HepG2 (cell line): ENCODE results near the gene COMT.

Experiments
- CBFB ChIP-seq: sonication (generic); formaldehyde crosslinking; IDR thresholded peaks from 2 replicates; pipeline ENCODE4 v1.4.0; 2020; ENCODE audit warnings: missing genetic modification reagents
- CHD4 ChIP-seq: fragments of 200-600 bp; sonication (generic); IDR thresholded peaks from 2 replicates; pipeline ENCODE4 v1.7.0; 2017; ENCODE audit warnings: mild to moderate bottlenecking, low read length, borderline replicate concordance
- EZH2 ChIP-seq: conservative IDR thresholded peaks from 2 replicates; pipeline ENCODE4 v1.6.1; 2012; ENCODE audit warnings: mild to moderate bottlenecking, low read depth, low read length, moderate library complexity
- KDM1A ChIP-seq: IDR thresholded peaks from 2 replicates; pipeline ENCODE4 v1.6.1; 2016; ENCODE audit warnings: missing compliant biosample characterization
- KLF16 ChIP-seq, 2 experiments: sonication (generic) in 1 of 2; formaldehyde crosslinking in 1 of 2; IDR thresholded peaks; 2 replicates each; pipeline versions ENCODE4 v1.6.1 to v1.8.0; 2016 to 2023; ENCODE audit warnings: missing genetic modification reagents in 2 of 2, missing compliant biosample characterization in 1 of 2
- NFIC ChIP-seq: IDR thresholded peaks from 2 replicates; pipeline ENCODE4 v1.6.1; 2012; ENCODE audit warnings: mild to moderate bottlenecking, low read length, inconsistent platforms
- NFYB ChIP-seq: sonication (generic); formaldehyde crosslinking; IDR thresholded peaks from 2 replicates; pipeline ENCODE4 v1.4.0; 2020; ENCODE audit warnings: missing genetic modification reagents
- TCF12 ChIP-seq, 2 experiments: fragments of 450-650 bp in 1 of 2; sonication (generic) in 1 of 2; formaldehyde crosslinking in 1 of 2; IDR thresholded peaks; 2 replicates each; pipeline versions ENCODE4 v1.6.1 to v1.8.0; 2017 to 2022; ENCODE audit warnings: antibody characterized with exemption in 1 of 2, mild to moderate bottlenecking in 1 of 2, missing genetic modification reagents in 1 of 2, moderate library complexity in 1 of 2
- ZKSCAN1 ChIP-seq: fragments of 150-350 bp; IDR thresholded peaks from 2 replicates; pipeline ENCODE4 v1.6.1; 2014; ENCODE audit warnings: low read length
- ZNF776 ChIP-seq: sonication (generic); formaldehyde crosslinking; IDR thresholded peaks from 2 replicates; pipeline ENCODE4 v1.4.0; 2020; ENCODE audit warnings: mild to moderate bottlenecking, missing genetic modification reagents
- ZZZ3 ChIP-seq: sonication (generic); formaldehyde crosslinking; IDR thresholded peaks from 2 replicates; pipeline ENCODE4 v1.4.0; 2020; ENCODE audit warnings: missing genetic modification reagents, mild to moderate bottlenecking, borderline replicate concordance

GRCh38 chr22:20004464-20004863 is 62.9 kb downstream of the COMT start:
- TF ChIP-seq ZNF776 (CRISPR knock-in tag): no peak
- no peak for TF ChIP-seq CHD4
- no peak for TF ChIP-seq KDM1A (CRISPR knock-in tag)
- no peak for TF ChIP-seq ZKSCAN1
- TF ChIP-seq NFIC: no peak
- no peak for TF ChIP-seq ZZZ3 (CRISPR knock-in tag)
- TF ChIP-seq TCF12 (IDR thresholded peaks at IDR 0.05): no peak
- no peak for TF ChIP-seq TCF12 (CRISPR knock-in tag; IDR thresholded peaks at IDR 0.05)
- no peak for TF ChIP-seq NFYB (CRISPR knock-in tag)
- no peak for TF ChIP-seq CBFB (CRISPR knock-in tag)
- TF ChIP-seq KLF16 (CRISPR knock-in tag; IDR thresholded peaks at IDR 0.05): no peak
- TF ChIP-seq EZH2: no peak
